ENCODE measurements around the gene TMEM158. TPM values are rescaled to one million over a fixed set of nuclear protein-coding genes. Genes with fewer than 3 reads are reported as not detected.

The TMEM158 gene
- total and polyA plus RNA-seq, 2 donors (not counting 1 experiment from before 2014, with no cell fraction given) = 31.6 to 125 TPM

- H2AFZ ChIP-seq (ENCODE audit: low read length) = no peak overlapping the region
- no peak overlapping the region for H3K4me2 ChIP-seq (ENCODE audit: extremely low read depth, insufficient read depth, low read length)
- TF ChIP-seq CTCF (conservative IDR thresholded peaks at IDR 0.05 in 1 of 2, IDR thresholded peaks at IDR 0.05 in 1 of 2; ENCODE audit: low read depth in 1 of 2, low read length in 2 of 2) = no peak
- no peak for TF ChIP-seq EZH2 (IDR thresholded peaks at IDR 0.05; ENCODE audit: low read length, missing control alignments)
- no peak overlapping the region for H3K27ac ChIP-seq (ENCODE audit: insufficient read depth, low read length)
- no peak overlapping the region for H3K9ac ChIP-seq (ENCODE audit: insufficient read depth, low read length)
- DNase-seq (ENCODE audit: low read depth in 2 of 2) = no peak
- H3K4me3 ChIP-seq (replicated peaks in 1 of 4; ENCODE audit: control extremely low read depth in 1 of 4, insufficient read depth in 1 of 4, low read depth in 3 of 4, low read length in 4 of 4) = no peak overlapping the region
- no peaks in the 10 kb centered on the region for H3K27me3 ChIP-seq (ENCODE audit: control insufficient read depth, insufficient read depth, low read length)
- no peaks in the 10 kb centered on the region for H3K9me3 ChIP-seq (ENCODE audit: control insufficient read depth, insufficient read depth, low read depth, low read length)
- peaks cover 1% of the 10 kb centered on the region for H3K36me3 ChIP-seq (ENCODE audit: control insufficient read depth, insufficient read depth, low read length)
- no peaks in the 10 kb centered on the region for H4K20me1 ChIP-seq (ENCODE audit: control insufficient read depth, extremely low read depth, insufficient read depth, low read length)
- H3K79me2 ChIP-seq (ENCODE audit: control insufficient read depth, insufficient read depth, low read length) = peaks cover 25% of the 10 kb centered on the region
- peaks cover 8% of the 10 kb centered on the region for H3K4me1 ChIP-seq (ENCODE audit: control insufficient read depth, extremely low read depth, insufficient read depth, low read length)
Measured at GRCh38 chr3:45219694-45220093, 6.4 kb downstream of the TMEM158 start.

- H3K9me3 ChIP-seq (ENCODE audit: control insufficient read depth, insufficient read depth, low read depth, low read length) = no peaks in the 10 kb centered on the region
- no peak overlapping the region for H2AFZ ChIP-seq (ENCODE audit: low read length)
- H3K4me1 ChIP-seq (ENCODE audit: control insufficient read depth, extremely low read depth, insufficient read depth, low read length) = peaks cover 8% of the 10 kb centered on the region
- H3K4me2 ChIP-seq (ENCODE audit: extremely low read depth, insufficient read depth, low read length) = peak overlapping the region; percentile 30
- DNase-seq (ENCODE audit: low read depth in 2 of 2) = peak; percentile 69 to 70
- H3K79me2 ChIP-seq (ENCODE audit: control insufficient read depth, insufficient read depth, low read length) = peaks cover 15% of the 10 kb centered on the region
- H3K9ac ChIP-seq (ENCODE audit: insufficient read depth, low read length) = no peak overlapping the region
- H3K27me3 ChIP-seq (ENCODE audit: control insufficient read depth, insufficient read depth, low read length) = no peaks in the 10 kb centered on the region
- H3K4me3 ChIP-seq (replicated peaks in 1 of 4; ENCODE audit: control extremely low read depth in 1 of 4, insufficient read depth in 1 of 4, low read depth in 3 of 4, low read length in 4 of 4) = no peak overlapping the region
- no peaks in the 10 kb centered on the region for H4K20me1 ChIP-seq (ENCODE audit: control insufficient read depth, extremely low read depth, insufficient read depth, low read length)
- H3K27ac ChIP-seq (ENCODE audit: insufficient read depth, low read length) = peak overlapping the region; percentile 59
- peaks cover 1% of the 10 kb centered on the region for H3K36me3 ChIP-seq (ENCODE audit: control insufficient read depth, insufficient read depth, low read length)
- TF ChIP-seq EZH2 (IDR thresholded peaks at IDR 0.05; ENCODE audit: low read length, missing control alignments) (no peak), CTCF (conservative IDR thresholded peaks at IDR 0.05 in 1 of 2, IDR thresholded peaks at IDR 0.05 in 1 of 2; ENCODE audit: low read depth in 1 of 2, low read length in 2 of 2) (no peak)
Measured at GRCh38 chr3:45218578-45219390, 7.3 kb downstream of the TMEM158 start.

GRCh38 chr3:45216021-45216609 is 10.0 kb downstream of the TMEM158 start:
- peaks cover 5% of the 10 kb centered on the region for H3K4me1 ChIP-seq (ENCODE audit: control insufficient read depth, extremely low read depth, insufficient read depth, low read length)
- TF ChIP-seq CTCF (conservative IDR thresholded peaks at IDR 0.05 in 1 of 2, IDR thresholded peaks at IDR 0.05 in 1 of 2; ENCODE audit: low read depth in 1 of 2, low read length in 2 of 2) = no peak
- TF ChIP-seq EZH2 (IDR thresholded peaks at IDR 0.05; ENCODE audit: low read length, missing control alignments) = no peak

More at GRCh38 chr3:45216021-45216609, 10.0 kb downstream of the TMEM158 start:
- H3K9ac ChIP-seq (ENCODE audit: insufficient read depth, low read length) = no peak overlapping the region
- H3K4me2 ChIP-seq (ENCODE audit: extremely low read depth, insufficient read depth, low read length) = no peak overlapping the region
- H3K4me3 ChIP-seq (replicated peaks in 1 of 4; ENCODE audit: control extremely low read depth in 1 of 4, insufficient read depth in 1 of 4, low read depth in 3 of 4, low read length in 4 of 4) = no peak overlapping the region
- H2AFZ ChIP-seq (ENCODE audit: low read length) = no peak overlapping the region
- H3K9me3 ChIP-seq (ENCODE audit: control insufficient read depth, insufficient read depth, low read depth, low read length) = no peaks in the 10 kb centered on the region
- H3K27ac ChIP-seq (ENCODE audit: insufficient read depth, low read length) = no peak overlapping the region
- H4K20me1 ChIP-seq (ENCODE audit: control insufficient read depth, extremely low read depth, insufficient read depth, low read length) = no peaks in the 10 kb centered on the region
- H3K36me3 ChIP-seq (ENCODE audit: control insufficient read depth, insufficient read depth, low read length) = no peaks in the 10 kb centered on the region
- no peak for DNase-seq (ENCODE audit: low read depth in 2 of 2)
- H3K27me3 ChIP-seq (ENCODE audit: control insufficient read depth, insufficient read depth, low read length) = no peaks in the 10 kb centered on the region
- no peaks in the 10 kb centered on the region for H3K79me2 ChIP-seq (ENCODE audit: control insufficient read depth, insufficient read depth, low read length)
